HG02759 (cell line): ENCODE data around the gene SPIB.
"Not testable (repeated sequence)": the region's sequence is repeated elsewhere in the genome, so short reads cannot be mapped to it uniquely, and the experiment has no call there.

Experiments
- ATAC-seq: cut with Tn5 transposase; IDR thresholded peaks from one replicate; pipeline ENCODE4 v1.9.1; 2021; ENCODE audit warnings: mild to moderate bottlenecking, moderate library complexity; ENCODE audit not compliant: unreplicated experiment

Gene SPIB

GRCh38 chr19:50435221-50435620 is 16.5 kb downstream of the SPIB start:
- no peak for ATAC-seq

- no peak for ATAC-seq
Measured at GRCh38 chr19:50435627-50436026, 16.9 kb downstream of the SPIB start.

- no peak for ATAC-seq
Measured at GRCh38 chr19:50437862-50438449, 19.2 kb downstream of the SPIB start.

- not testable (repeated sequence) for ATAC-seq
Measured at GRCh38 chr19:50439130-50439529, 20.4 kb downstream of the SPIB start.

- no peak for ATAC-seq
Measured at GRCh38 chr19:50444059-50444458, 25.3 kb downstream of the SPIB start.

- ATAC-seq: no peak
Measured at GRCh38 chr19:50447053-50447452, 28.3 kb downstream of the SPIB start.

GRCh38 chr19:50447750-50448149 is 29.0 kb downstream of the SPIB start:
- no peak for ATAC-seq

- ATAC-seq: no peak
Measured at GRCh38 chr19:50449236-50449899, 30.6 kb downstream of the SPIB start.

- ATAC-seq: no peak
Measured at GRCh38 chr19:50450369-50451222, 31.9 kb downstream of the SPIB start.

- ATAC-seq: no peak
Measured at GRCh38 chr19:50451223-50451534, 32.4 kb downstream of the SPIB start.

GRCh38 chr19:50453243-50453642 is 34.5 kb downstream of the SPIB start:
- no peak for ATAC-seq

GRCh38 chr19:50455992-50456391 is 37.3 kb downstream of the SPIB start:
- no peak for ATAC-seq

- no peak for ATAC-seq
Measured at GRCh38 chr19:50457300-50457699, 38.6 kb downstream of the SPIB start.

GRCh38 chr19:50458396-50459066 is 39.8 kb downstream of the SPIB start:
- ATAC-seq: no peak

GRCh38 chr19:50459067-50459456 is 40.3 kb downstream of the SPIB start:
- ATAC-seq: no peak

GRCh38 chr19:50459638-50460037 is 40.9 kb downstream of the SPIB start:
- no peak for ATAC-seq

- peak; percentile 65 for ATAC-seq
Measured at GRCh38 chr19:50460161-50460765, 41.5 kb downstream of the SPIB start.

GRCh38 chr19:50461066-50461875 is 42.5 kb downstream of the SPIB start:
- ATAC-seq: peak; percentile 59

- ATAC-seq: no peak
Measured at GRCh38 chr19:50462970-50463369, 44.2 kb downstream of the SPIB start.

- ATAC-seq: no peak
Measured at GRCh38 chr19:50464348-50464747, 45.6 kb downstream of the SPIB start.
